Measurements from ENCODE around the gene RDH16.
"Not testable (repeated sequence)": the region's sequence is repeated elsewhere in the genome, so short reads cannot be mapped to it uniquely, and the experiment has no call there.

RDH16 gene

GRCh38 chr12:56958422-56958821, 1.0 kb upstream of the RDH16 start:
- TF ChIP-seq POLR2A (IDR thresholded peaks at IDR 0.05; ENCODE audit: low read depth, low read length): no peak
- TF ChIP-seq TAF1 (IDR thresholded peaks at IDR 0.05; ENCODE audit: borderline replicate concordance, low read depth, low read length): no peak
- no peak for TF ChIP-seq POLR2AphosphoS5 (IDR thresholded peaks at IDR 0.05; ENCODE audit: low read depth, low read length)
- DNase-seq (ENCODE audit: insufficient read length) (no peak), FAIRE-seq (no peak)

- TF ChIP-seq TAF1 (IDR thresholded peaks at IDR 0.05; ENCODE audit: borderline replicate concordance, low read depth, low read length) (no peak), POLR2A (IDR thresholded peaks at IDR 0.05; ENCODE audit: low read depth, low read length) (no peak), POLR2AphosphoS5 (IDR thresholded peaks at IDR 0.05; ENCODE audit: low read depth, low read length) (no peak)
- DNase-seq (ENCODE audit: insufficient read length) (no peak), FAIRE-seq (no peak)
Observed at GRCh38 chr12:56955631-56956256, 1.7 kb downstream of the RDH16 start.

GRCh38 chr12:56954958-56955355, 2.5 kb downstream of the RDH16 start:
- no peak for TF ChIP-seq POLR2AphosphoS5 (IDR thresholded peaks at IDR 0.05; ENCODE audit: low read depth, low read length)
- TF ChIP-seq POLR2A (IDR thresholded peaks at IDR 0.05; ENCODE audit: low read depth, low read length): no peak
- FAIRE-seq (no peak), DNase-seq (ENCODE audit: insufficient read length) (no peak)

DNA sequence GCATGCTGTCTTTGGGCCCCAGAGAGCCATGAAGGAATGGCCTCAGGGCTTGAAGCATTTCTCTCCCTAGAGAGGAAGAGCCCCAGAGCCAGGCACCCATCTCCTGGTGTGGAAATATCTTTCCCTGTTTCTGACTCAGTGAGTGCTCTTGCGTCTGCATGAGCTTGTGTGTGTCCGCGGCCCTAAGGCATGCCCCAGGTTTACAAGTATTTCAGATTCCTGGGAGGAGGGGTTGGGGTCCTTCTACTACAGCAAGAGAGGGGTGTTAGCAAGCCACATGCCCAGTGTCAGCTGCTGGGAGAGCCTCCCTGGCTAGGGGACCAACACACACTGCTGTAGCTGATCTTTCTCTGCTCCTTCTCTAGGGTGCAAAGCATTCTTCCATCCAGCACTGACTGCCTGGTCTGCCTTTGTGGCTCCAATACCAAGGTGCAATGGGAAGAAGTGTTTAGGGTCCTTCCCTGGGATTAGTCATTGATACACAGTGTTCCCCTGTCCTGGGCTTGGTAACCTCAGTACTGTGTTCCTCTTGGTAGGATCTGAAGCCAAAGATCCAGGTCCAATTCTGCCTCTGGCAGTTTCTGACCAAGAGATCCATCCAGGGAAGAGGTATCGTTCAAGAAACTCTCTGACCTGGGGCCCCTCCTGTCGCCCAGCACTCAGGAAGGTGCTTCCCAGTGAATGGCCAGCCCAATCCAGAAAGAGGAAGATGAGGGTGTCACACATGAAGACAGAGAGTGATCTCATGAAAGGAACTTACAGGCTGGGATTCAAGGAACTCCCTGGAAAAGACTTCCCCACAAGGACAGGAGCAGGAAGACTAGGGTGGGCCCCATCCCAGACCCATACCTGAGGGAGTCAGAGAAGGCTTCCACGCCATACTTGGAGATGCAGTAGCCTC, 3.1 kb downstream of the RDH16 start:
- TF ChIP-seq POLR2AphosphoS5 (IDR thresholded peaks at IDR 0.05; ENCODE audit: low read depth, low read length): no peak
- no peak for TF ChIP-seq TAF1 (IDR thresholded peaks at IDR 0.05; ENCODE audit: borderline replicate concordance, low read depth, low read length)
- TF ChIP-seq POLR2A (IDR thresholded peaks at IDR 0.05; ENCODE audit: low read depth, low read length): no peak
- DNase-seq (ENCODE audit: insufficient read length) (no peak), FAIRE-seq (no peak)

DNA sequence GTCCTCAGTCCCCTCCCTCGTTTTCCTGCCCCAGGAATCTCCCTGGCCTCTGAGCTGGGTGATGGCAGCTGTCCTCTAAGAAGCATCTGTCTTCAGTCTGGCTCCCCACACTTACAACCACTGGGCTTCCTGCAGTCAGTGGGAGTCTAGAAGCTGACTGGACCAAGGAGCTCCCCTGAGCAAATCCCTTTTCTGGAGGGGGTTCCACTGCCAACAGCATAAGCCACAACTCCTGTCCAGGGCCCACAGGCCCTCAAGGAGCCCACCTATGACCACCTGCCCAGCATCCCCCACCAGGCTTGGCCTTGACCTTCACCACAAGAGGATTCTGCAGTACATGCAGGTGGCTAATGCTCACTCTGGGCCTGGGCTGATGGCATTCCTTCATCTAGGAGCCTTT, 4.1 kb downstream of the RDH16 start:
- no peak for FAIRE-seq
- TF ChIP-seq TAF1 (IDR thresholded peaks at IDR 0.05; ENCODE audit: borderline replicate concordance, low read depth, low read length): no peak
- DNase-seq (ENCODE audit: insufficient read length): no peak

- no peak for DNase-seq (ENCODE audit: insufficient read length)
Observed at GRCh38 chr12:56951582-56952339, 5.6 kb downstream of the RDH16 start.

GRCh38 chr12:56948881-56949280, 8.5 kb downstream of the RDH16 start:
- FAIRE-seq (no peak), DNase-seq (ENCODE audit: insufficient read length) (no peak)
- no peak for TF ChIP-seq TAF1 (IDR thresholded peaks at IDR 0.05; ENCODE audit: borderline replicate concordance, low read depth, low read length)

More at GRCh38 chr12:56951582-56952339, 5.6 kb downstream of the RDH16 start:
- FAIRE-seq: no peak
- no peak for TF ChIP-seq POLR2AphosphoS5 (IDR thresholded peaks at IDR 0.05; ENCODE audit: low read depth, low read length)
- TF ChIP-seq TAF1 (IDR thresholded peaks at IDR 0.05; ENCODE audit: borderline replicate concordance, low read depth, low read length): no peak
- TF ChIP-seq POLR2A (IDR thresholded peaks at IDR 0.05; ENCODE audit: low read depth, low read length): no peak

DNA sequence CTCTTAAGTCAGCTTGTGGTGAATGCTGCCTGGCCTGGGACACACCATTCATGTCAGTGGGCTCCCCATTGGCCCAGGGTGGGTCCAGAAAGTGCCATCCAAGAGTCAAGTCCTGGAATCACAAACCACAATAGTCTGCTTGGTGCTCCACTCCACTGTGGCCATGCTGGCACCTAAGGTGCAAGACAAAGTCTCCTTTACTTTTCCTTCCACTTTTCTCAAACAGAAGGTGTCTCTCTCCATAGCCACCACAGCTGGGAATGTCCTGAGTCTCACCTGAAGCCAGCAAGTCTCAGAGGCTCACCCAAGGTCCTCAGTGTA, 9.0 kb downstream of the RDH16 start:
- FAIRE-seq: no peak
- no peak for DNase-seq (ENCODE audit: insufficient read length)
- TF ChIP-seq POLR2AphosphoS5 (IDR thresholded peaks at IDR 0.05; ENCODE audit: low read depth, low read length) (no peak), TAF1 (IDR thresholded peaks at IDR 0.05; ENCODE audit: borderline replicate concordance, low read depth, low read length) (no peak), POLR2A (IDR thresholded peaks at IDR 0.05; ENCODE audit: low read depth, low read length) (no peak)

DNA sequence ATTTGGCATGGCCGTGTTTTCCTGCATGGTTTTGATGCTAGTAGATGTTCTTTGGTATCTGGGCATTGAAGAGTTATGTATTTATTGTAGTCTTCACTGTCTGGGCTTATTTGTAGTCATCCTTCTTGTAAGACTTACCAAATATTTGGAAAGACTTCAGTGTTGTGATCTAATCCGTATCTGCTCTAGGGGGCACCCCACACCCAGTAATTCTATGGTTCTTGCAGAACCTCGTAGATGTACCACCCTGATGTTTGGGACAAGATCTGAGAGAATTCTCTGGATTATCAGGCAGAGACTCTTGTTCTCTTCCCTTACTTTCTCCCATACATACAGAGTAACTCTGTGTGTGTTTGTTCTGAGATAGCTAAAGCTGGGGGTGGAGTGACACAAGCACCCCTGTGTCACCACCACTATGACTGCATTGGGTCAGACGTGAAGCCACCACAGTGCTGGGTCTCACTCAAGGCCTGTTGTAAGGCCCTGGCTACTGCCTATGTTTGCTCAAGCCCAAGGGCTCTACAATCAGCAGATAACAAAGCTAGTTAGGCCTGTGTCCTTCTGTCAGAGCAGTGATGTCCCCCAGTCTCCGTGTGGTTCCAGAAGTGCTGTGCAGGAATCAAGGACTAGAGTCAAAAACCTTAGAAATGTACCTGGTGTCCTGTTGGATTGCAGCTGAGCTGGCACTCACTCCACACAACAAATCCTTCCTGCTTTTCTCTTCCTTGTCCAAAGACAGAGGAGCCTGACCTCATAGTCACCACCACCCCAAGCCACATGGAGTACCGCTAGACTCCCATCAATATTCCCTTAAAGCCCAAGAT, 9.6 kb downstream of the RDH16 start:
- no peak for FAIRE-seq
- TF ChIP-seq POLR2AphosphoS5 (IDR thresholded peaks at IDR 0.05; ENCODE audit: low read depth, low read length) (no peak), TAF1 (IDR thresholded peaks at IDR 0.05; ENCODE audit: borderline replicate concordance, low read depth, low read length) (no peak), POLR2A (IDR thresholded peaks at IDR 0.05; ENCODE audit: low read depth, low read length) (no peak)
- DNase-seq (ENCODE audit: insufficient read length): no peak

GRCh38 chr12:56943878-56944277, 13.5 kb downstream of the RDH16 start:
- FAIRE-seq (no peak), DNase-seq (ENCODE audit: insufficient read length) (no peak)
- TF ChIP-seq POLR2A (IDR thresholded peaks at IDR 0.05; ENCODE audit: low read depth, low read length) (no peak), TAF1 (IDR thresholded peaks at IDR 0.05; ENCODE audit: borderline replicate concordance, low read depth, low read length) (no peak), POLR2AphosphoS5 (IDR thresholded peaks at IDR 0.05; ENCODE audit: low read depth, low read length) (no peak)

DNA sequence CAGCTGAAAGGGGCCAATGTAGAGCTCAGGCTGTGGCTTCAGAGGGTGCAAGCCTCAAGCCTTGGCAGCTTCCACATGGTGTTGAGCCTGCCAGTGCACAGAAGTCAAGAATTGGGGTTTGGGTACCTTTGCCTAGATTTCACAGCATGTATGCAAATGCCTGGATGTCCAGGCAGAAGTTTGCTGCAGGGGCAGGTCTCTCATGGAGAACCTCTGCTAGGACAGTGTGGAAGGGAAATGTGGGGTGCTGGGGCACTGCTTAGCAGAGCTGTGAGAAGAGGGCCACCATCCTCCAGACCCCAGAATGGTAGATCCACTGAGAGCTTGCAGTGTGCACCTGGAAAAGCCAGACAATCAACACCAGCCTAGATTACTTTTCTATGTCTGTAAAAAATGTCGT, 14.0 kb downstream of the RDH16 start:
- not testable (repeated sequence) for FAIRE-seq; DNase-seq (ENCODE audit: insufficient read length)
